CD4-positive, alpha-beta T cell treated with Interleukin-17A for 1 hour (primary cell): Measurements from ENCODE around the gene IER5.
"Not testable (repeated sequence)": the region's sequence is repeated elsewhere in the genome, so short reads cannot be mapped to it uniquely, and the experiment has no call there.

Experiments used
- DNase-seq: peaks from one replicate; pipeline ENCODE4 v3.0.0-alpha.2; 2020

IER5 gene

GRCh38 chr1:181088079-181089016 lies at the start of gene IER5:
Gene IER5 (plus strand): TSS chr1:181088700. CDS start chr1:181088903, 203 bp downstream.
- DNase-seq, result peak; percentile 98

- no peak for DNase-seq
Observed at GRCh38 chr1:181040284-181040865, 48.1 kb upstream of the IER5 start.

GRCh38 chr1:181043025-181043888 lies 45.2 kb upstream of the IER5 start:
- no peak for DNase-seq

- peak; percentile 38 for DNase-seq
Observed at GRCh38 chr1:181044449-181044966, 44.0 kb upstream of the IER5 start.

GRCh38 chr1:181045946-181046345 lies 42.6 kb upstream of the IER5 start:
- not testable (repeated sequence) for DNase-seq

- DNase-seq, result no peak
Observed at GRCh38 chr1:181049378-181049777, 39.1 kb upstream of the IER5 start.

- DNase-seq, result no peak
Observed at GRCh38 chr1:181050922-181051321, 37.6 kb upstream of the IER5 start.

- DNase-seq, result no peak
Observed at GRCh38 chr1:181056560-181056959, 31.9 kb upstream of the IER5 start.

- no peak for DNase-seq
Observed at GRCh38 chr1:181057079-181057478, 31.4 kb upstream of the IER5 start.

GRCh38 chr1:181059435-181059834 lies 29.1 kb upstream of the IER5 start:
- no peak for DNase-seq

GRCh38 chr1:181060066-181060465 lies 28.4 kb upstream of the IER5 start:
- no peak for DNase-seq

GRCh38 chr1:181060947-181061346 lies 27.6 kb upstream of the IER5 start:
- DNase-seq, result not testable (repeated sequence)

- DNase-seq, result no peak
Observed at GRCh38 chr1:181061487-181061886, 27.0 kb upstream of the IER5 start.

GRCh38 chr1:181061891-181062835 lies 26.3 kb upstream of the IER5 start:
- DNase-seq, result peak; percentile 32

- DNase-seq, result peak; percentile 44
Observed at GRCh38 chr1:181062836-181063428, 25.6 kb upstream of the IER5 start.

- DNase-seq, result no peak
Observed at GRCh38 chr1:181064011-181064623, 24.4 kb upstream of the IER5 start.

- DNase-seq, result no peak
Observed at GRCh38 chr1:181064702-181065101, 23.8 kb upstream of the IER5 start.

GRCh38 chr1:181073638-181074037 lies 14.9 kb upstream of the IER5 start:
- no peak for DNase-seq

- DNase-seq, result no peak
Observed at GRCh38 chr1:181075766-181076350, 12.6 kb upstream of the IER5 start.

- no peak for DNase-seq
Observed at GRCh38 chr1:181076852-181077251, 11.6 kb upstream of the IER5 start.
